Measurements from ENCODE around the gene MAP7D2.

Gene MAP7D2

GRCh38 chrX:19981947-19982346 lies 134.8 kb downstream of the MAP7D2 start:
- in situ Hi-C loops (cut with HindIII; ENCODE audit: low sequenced_read_pairs), result no loop called here

- in situ Hi-C loops (cut with HindIII; ENCODE audit: low sequenced_read_pairs), result no loop called here
Measured at GRCh38 chrX:19975845-19976244, 140.9 kb downstream of the MAP7D2 start.

GRCh38 chrX:19972984-19973383 lies 143.7 kb downstream of the MAP7D2 start:
- in situ Hi-C loops (cut with HindIII; ENCODE audit: low sequenced_read_pairs), result no loop called here

- in situ Hi-C loops (cut with HindIII; ENCODE audit: low sequenced_read_pairs), result no loop called here
Measured at GRCh38 chrX:19968276-19968675, 148.4 kb downstream of the MAP7D2 start.

DNA sequence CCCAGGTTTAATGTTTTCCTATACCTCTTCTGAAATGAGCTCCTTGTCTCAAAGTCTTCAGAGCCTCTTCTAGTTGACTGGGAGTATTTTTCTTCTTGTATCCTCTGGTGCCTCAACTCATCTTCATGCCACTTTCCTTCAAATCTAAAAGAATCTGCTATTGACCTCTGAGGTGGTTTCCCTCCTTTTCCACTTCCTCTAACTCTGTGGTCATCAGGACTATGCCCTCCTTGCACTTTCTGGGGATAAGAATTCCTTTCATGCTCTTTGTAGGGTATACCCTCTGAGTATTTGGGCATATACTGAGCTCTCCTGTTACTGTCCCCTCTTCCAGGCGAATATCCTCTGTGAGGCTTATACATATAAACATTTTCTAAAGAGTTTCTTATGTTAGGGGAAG lies 150.7 kb downstream of the MAP7D2 start:
- in situ Hi-C loops (cut with HindIII; ENCODE audit: low sequenced_read_pairs), result no loop called here

DNA sequence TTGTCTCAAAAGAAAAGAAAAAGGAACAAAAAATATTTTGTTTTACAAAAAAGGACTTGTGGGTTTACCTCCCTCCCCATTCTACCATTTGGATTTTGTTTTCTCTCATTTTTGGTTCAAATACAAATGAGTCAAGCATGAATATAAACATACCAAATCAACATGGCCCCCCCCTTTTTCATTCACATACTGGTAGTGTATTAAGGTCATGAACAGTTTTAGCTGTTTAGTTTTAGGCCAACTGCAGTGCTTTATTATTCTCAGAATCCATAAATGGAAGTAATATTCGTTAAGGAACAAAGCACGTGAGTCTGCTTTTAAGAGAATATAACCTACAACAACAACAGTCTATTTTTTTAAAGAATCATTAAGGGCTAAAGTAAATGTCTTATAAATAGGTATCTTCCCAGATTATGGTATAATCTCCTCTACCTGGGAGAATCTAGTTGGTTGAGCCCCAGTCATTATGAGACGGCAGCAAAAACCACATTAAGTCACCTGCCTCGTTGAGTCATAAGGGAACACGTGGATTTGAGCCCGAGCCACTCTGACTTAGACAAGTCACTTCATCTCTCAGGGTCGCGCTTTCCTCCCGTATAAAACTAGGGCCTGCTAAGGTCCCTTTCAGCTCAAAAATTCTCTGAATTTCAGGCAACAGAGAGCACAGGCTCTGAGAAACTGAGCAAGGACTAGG lies 152.5 kb downstream of the MAP7D2 start:
- in situ Hi-C loops (cut with HindIII; ENCODE audit: low sequenced_read_pairs), result no loop called here

DNA sequence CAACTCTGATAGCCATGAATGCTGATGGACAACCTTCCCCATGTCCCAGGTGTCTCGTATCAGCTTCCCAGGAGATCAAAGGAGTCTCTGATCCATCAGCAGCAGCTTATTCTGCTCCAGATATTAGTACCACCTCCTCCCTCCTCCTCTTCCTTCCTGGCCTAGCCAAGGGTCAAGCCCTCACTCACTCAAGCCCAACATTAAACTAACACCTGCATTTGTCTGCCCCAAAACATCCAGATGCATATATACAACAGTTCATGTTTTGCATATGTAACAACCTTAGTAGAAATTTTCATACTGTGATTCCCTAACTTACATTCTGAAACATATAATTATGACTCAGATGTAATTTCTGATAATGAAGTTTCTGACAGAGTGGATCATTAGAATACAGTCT lies 155.8 kb downstream of the MAP7D2 start:
- in situ Hi-C loops (cut with HindIII; ENCODE audit: low sequenced_read_pairs), result no loop called here

DNA sequence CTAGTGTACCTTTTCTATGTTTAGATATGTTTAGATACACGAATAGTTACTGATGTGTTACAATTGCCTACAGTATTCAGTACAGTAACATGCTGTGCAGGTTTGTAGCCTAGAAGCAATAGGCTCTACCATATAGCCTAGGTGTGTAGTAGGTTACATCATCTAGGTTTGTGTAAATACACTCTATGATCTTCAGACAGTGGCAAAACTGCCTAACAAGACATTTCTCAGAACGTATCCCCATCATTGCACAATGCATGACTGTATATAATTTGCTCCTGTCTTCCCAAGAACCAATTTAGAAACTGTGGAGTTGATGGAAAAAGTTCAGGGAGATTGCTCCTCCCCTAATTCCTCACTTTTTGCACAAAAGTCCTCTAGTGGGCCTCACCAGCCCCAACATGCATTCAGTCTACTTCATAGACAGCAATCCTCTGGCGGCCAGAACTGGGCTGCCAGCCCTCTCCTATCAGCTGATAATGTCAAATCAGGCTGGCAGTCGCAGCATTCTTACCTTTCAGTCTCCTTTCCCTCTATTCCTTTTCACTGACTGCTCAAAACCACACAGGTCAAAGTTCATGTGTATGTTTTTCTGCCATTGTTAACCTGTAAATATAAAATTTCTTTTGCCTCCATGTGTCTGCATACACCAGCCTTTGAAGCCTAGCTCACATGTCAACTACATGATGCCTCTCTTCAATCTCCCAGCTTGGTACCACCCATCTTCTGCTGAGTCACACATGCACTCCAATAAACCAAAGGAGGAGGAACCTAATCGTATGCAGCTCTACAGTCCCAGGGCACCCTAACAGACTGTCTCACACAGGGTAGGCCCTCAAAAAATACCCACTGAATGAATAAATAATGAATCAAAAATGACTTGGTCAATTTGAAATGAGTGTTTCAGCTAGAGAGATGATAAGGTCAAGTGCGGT lies 157.9 kb downstream of the MAP7D2 start:
- in situ Hi-C loops (cut with HindIII; ENCODE audit: low sequenced_read_pairs), result no loop called here

DNA sequence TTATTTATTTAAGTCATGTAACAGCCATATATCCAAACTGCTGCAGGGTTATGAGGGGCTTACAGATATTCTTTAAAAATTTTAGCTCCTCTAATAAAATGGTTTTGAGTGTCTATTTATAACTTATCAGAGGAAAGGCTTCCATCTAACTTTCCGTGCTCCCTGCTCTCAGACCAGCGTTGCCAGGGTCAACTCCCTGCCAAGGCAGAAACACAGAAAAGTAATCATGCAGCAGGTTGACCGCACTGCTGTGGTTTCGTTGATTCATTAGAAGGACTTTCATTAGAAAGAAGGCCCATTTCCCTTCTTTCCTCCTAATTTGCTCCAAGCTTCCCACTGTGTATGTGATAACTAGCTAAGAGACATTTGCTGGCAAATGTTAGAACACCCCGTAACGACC lies 159.8 kb downstream of the MAP7D2 start:
- in situ Hi-C loops (cut with HindIII; ENCODE audit: low sequenced_read_pairs), result no loop called here
